C4-2B (cell line): ENCODE results near the gene CHID1.

Experiments used
- CTCF ChIP-seq: fragments of 450-650 bp; conservative IDR thresholded peaks from 2 replicates; pipeline ENCODE4 v1.5.1; 2017; ENCODE audit warnings: mild to moderate bottlenecking
- ZFX ChIP-seq: fragments of 450-650 bp; IDR thresholded peaks from 2 replicates; pipeline ENCODE4 v1.6.1; 2017

GRCh38 chr11:909406-909805 is 1.2 kb downstream of the CHID1 start:
- TF ChIP-seq CTCF (no peak), ZFX (no peak)
